ENCODE measurements around the gene THSD7A.

DNA sequence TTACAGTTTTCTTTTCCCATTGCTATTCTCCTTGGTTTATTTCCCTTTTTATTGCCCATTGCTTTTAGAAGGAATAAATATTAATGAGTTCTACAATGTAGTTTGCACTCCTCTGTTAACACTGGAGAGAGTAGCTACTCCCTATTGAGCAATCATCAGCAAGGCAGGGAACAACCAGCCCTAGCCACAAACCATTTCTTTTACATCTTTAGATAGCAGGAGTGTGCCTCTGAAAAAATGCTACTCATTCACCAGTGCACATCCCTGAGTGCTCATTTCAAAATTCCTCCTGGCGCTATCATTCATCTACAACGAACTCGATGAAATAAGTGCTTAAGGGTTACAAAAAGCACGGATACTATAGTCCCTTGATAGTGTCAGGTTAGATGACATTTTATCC, 252.9 kb downstream of the THSD7A start:
- TF ChIP-seq, protein P1, sequence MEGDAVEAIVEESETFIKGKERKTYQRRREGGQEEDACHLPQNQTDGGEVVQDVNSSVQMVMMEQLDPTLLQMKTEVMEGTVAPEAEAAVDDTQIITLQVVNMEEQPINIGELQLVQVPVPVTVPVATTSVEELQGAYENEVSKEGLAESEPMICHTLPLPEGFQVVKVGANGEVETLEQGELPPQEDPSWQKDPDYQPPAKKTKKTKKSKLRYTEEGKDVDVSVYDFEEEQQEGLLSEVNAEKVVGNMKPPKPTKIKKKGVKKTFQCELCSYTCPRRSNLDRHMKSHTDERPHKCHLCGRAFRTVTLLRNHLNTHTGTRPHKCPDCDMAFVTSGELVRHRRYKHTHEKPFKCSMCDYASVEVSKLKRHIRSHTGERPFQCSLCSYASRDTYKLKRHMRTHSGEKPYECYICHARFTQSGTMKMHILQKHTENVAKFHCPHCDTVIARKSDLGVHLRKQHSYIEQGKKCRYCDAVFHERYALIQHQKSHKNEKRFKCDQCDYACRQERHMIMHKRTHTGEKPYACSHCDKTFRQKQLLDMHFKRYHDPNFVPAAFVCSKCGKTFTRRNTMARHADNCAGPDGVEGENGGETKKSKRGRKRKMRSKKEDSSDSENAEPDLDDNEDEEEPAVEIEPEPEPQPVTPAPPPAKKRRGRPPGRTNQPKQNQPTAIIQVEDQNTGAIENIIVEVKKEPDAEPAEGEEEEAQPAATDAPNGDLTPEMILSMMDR (IDR thresholded peaks at IDR 0.05; ENCODE audit: low read depth, low read length), result no peak
- no peak for TF ChIP-seq EZH2phosphoT487 (IDR thresholded peaks at IDR 0.05; ENCODE audit: low read depth)
